Medulla oblongata (tissue), 1 donor: ENCODE results near the gene MAST4.

Experiments
- DNase-seq: peaks from one replicate; pipeline ENCODE4 v3.0.0-alpha.2; 2015; ENCODE audit errors: extremely low spot score

The MAST4 gene

DNA sequence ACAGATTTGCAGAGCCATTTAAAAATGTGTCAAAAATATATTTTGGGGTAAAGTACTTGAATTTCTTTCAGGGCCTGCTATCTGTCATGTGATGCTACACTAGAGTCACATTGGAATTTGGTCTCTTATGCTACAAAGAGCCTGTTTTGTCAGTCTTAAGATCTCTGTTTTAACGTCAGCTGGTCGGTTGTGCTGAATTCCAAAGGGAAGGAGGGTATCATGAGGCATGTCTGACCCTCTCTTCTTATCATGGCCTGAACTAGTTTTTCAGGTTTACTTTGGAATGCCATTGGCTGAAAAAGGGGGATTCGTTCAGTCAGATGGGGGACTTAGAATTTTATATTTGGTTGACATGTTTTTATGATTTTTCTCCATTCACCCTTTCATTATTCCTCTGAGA, 309.8 kb downstream of the MAST4 start:
- no peak for DNase-seq

GRCh38 chr5:66908230-66908629, 312.0 kb downstream of the MAST4 start:
- DNase-seq, result no peak

GRCh38 chr5:66909364-66909763, 313.2 kb downstream of the MAST4 start:
- no peak for DNase-seq

DNA sequence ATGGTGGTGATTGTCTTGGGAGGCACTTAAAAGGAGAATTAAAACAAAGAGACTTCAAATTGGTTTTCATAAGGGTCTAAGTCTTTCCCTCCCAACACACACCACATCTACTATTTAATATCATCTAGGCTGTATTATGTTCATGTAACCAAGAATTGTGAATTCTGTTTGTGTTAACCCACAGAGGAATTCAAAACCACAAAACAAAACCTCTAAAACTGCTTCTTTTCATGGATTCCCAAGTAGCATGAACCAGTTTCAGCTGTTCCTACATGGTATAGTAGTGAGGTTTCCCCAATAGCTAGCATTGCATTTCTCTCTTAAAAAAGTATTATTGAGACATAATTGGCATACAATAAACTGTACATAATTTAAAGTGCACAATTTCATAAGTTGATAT, 316.6 kb downstream of the MAST4 start:
- DNase-seq, result no peak

DNA sequence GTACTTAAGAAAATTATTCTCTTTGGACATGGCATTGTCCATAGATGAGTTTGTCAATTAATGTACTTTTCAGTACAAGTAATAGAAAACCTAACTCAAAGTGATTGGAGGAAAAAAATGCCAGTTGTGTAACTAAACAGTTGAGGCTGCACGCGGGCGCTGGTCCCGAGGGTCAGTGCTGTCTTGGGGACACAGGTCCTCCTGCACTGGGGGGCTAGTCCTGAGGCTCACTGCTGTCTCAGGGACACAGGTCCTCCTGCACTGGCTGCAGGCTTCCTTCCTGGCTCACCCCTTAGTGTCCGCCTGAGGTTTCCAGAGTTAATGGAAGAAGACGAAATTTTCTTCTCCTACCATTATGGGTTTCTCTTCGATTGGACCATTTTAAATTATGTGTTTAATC, 319.3 kb downstream of the MAST4 start:
- no peak for DNase-seq

- no peak for DNase-seq
These were observed 326.7 kb downstream of the MAST4 start for GRCh38 chr5:66922881-66923280.

DNA sequence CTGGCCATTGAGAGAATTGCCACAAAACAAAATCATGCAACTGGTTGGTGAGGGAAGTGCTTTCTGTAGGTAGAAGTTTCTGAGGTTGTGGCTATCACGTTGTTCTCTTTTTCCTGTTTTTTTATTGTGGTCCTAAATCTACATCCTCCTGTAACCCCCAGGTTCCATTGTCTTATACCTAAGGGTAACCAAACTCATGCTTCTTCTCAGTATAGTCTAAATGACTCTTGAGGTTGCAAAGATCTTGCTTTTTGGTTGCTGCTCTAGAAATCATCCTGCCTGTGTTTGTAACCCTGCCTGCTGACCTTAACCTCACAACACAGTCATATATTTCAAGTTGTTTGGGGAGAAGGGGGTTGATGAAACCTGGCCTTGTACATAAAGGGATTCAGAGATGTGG, 327.3 kb downstream of the MAST4 start:
- DNase-seq, result no peak

GRCh38 chr5:66923922-66924321, 327.7 kb downstream of the MAST4 start:
- no peak for DNase-seq

- no peak for DNase-seq
These were observed 330.9 kb downstream of the MAST4 start for GRCh38 chr5:66927140-66927539.

- no peak for DNase-seq
These were observed 333.1 kb downstream of the MAST4 start for GRCh38 chr5:66929281-66929680.

- DNase-seq, result no peak
These were observed 333.8 kb downstream of the MAST4 start for GRCh38 chr5:66929995-66930394.

GRCh38 chr5:66931651-66932050, 335.5 kb downstream of the MAST4 start:
- DNase-seq, result no peak

GRCh38 chr5:66932457-66932856, 336.3 kb downstream of the MAST4 start:
- DNase-seq, result no peak

DNA sequence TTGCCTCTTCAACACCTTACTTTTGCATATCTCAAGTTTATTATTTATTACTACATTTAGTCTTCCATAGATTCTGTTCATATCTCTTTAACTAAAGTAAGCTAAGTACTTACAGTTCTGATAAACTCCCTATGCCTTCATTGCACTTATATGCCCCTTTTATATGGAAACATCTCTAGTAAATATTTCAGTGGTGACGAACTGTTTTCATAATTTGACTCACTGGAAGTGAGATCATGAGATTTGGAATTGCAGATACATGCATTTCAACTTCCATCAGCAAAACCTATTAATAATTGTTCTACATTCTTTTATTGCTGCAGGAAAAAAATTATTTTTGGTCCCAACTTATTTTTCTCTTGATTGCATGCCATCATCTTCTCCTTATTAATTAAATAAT, 336.9 kb downstream of the MAST4 start:
- DNase-seq, result no peak

DNA sequence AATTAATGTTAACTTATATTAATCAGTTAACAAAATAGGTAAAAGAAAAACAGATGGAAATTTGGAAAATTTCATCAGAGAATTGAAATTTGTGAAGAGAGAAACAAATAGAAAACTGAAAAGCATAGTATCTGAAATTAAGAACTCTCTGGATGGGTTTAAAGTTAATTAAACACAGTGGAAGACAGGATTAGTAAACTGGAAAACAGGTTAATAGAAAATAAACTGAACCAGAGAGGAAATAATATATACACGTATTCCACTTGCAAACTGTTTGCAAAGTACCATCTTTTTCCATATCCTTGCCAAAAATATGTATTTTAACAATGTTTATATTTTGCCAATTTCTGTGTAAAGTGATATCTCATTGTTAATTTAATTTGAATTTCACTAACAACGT, 342.9 kb downstream of the MAST4 start:
- DNase-seq, result no peak

DNA sequence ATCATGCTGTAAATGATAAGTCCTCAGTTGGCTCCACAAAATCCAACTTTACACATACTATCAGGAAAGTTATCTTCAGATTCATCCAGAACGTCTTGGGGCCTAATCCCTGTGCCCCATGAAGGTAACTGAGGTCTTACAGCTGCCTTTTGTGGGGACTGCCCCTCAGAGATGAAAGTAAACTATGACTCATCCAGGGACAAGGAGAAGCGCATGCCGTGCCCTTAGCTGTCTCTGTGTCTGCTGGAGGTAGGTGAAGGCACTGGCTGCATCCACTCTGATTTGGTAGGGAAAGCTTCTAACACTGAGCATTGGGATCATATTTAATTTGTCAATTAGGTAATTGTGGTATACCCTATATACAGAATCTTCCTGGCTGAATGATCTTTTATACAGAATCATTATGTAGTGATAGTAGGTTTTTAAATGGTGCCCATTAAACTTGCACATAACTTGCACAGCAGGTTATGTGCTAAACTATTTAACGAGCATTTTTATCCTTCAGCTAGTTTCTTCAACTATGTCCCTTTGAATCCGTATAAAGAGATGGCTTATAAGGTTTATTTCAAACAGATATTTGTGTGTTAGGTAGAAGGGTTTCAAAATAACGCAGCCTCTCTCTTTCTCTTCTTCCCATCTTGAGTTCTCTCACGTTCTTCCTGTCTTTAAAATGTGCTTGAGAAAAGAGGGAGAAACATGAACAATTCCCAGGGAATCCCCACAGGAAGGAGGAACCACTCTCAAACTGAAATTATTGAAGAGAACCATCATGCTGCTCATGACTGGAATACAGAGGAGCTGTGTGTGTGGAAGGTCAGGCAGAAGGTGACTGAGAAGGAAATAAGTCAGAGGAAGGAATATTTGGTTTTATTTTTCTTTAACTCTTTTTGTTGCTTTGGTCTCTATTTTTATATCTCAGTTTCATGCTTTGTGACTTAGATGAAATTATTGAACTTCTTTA, 349.5 kb downstream of the MAST4 start:
- DNase-seq, result no peak

GRCh38 chr5:66947458-66947857, 351.3 kb downstream of the MAST4 start:
- no peak for DNase-seq

DNA sequence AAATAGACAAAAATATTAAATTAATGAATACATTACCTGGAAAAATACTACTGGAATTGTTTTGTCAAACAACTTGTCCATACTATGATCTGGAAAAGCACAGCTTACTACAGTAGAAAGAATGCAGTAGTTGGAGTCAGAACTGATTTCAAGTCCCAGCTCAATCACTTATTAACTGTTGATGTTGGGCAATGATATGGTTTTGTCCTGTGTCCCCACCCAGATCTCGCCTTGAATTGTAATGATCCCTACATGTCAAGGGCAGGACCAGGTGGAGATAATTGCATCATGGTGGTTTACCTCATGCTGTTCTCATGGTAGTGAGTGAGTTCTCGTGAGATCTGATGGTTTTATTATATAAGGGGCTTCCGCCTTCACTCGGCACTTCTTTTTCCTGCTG, 352.9 kb downstream of the MAST4 start:
- no peak for DNase-seq

DNA sequence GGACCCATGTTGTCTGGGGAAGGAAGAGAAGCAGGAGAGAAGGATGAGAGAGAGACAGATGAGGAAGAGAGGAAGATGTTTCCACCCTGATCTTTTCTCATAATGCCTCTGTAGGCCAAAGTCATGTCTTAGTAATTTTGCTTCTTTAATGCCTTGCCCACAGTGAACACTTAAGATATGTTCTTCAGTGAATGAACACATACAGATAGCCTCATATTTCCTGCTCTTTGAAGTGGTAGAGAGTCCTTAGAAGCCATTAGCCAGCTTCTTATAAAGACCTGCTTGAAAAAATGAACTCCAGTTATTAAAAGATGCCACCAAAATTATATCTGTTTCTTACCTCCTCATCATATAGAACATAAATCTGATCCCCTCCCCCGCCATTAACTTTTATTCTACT, 356.0 kb downstream of the MAST4 start:
- DNase-seq, result no peak

DNA sequence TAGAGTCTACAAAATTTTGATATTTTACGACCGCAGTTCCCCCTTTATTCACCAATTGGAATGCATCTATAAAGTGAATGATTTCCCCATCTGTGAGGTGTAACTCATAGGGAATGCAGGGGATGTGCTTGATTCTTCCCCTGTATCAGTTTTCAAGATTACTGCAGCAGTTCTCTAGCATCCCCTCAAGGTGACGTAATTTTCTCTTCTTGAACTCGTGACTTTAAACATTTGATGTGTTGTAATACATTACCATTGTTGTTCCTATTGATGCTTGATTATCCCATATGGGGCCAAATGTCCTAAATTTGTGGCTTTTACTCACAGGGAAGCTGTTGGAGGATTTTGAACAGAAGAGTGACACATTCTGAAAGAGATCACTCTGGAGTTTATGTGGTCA, 360.2 kb downstream of the MAST4 start:
- DNase-seq, result no peak

- peak; percentile 59 for DNase-seq
These were observed 362.2 kb downstream of the MAST4 start for GRCh38 chr5:66958201-66958979.

DNA sequence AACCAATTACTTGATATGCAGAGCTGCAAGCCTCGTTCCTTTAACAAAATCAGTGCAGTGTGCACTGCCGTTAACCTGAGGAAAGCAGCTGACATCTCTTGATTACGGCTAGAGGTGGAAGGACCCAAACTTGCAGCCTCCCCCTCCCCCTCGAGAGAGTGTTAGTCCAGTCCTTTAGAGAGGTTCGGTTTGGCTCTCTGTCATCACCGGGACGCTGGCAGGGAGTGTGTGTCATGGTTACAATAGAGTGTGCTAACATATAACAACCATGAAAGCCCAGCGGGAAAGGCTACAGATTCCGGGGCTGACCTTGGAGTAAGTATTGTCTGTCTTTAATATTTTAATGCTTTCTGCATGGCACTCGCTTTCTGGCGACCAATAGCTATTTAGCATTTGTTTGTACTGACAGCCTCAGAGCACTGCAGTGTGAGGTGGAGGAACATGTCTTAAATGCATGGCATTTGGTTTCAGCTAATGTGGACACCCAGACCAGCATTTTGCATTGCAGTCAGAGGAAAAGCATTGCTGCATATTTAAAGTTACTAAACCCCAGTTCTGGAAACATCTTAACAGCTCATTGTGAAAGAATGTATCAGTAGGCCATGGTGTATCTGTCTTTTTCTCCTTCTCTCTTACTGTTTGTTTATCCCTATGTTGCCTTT, 362.9 kb downstream of the MAST4 start:
- peak; percentile 58 for DNase-seq
